Endothelial cell of umbilical vein (primary cell): ENCODE data around the gene ABHD4. TPM values are rescaled to one million over a fixed set of nuclear protein-coding genes. Genes with fewer than 3 reads are reported as not detected.

Experiments
- BruUV-seq: library from RNA; stranded (reverse); fragments of 400-500 nt; replicated peaks from 2 replicates; lab custom pipeline; 2021; lab: Mats Ljungman, UMichigan
- CTCF ChIA-PET: fragments of 300-600, 350-600 bp; sonication (Branson Sonifier 250); formaldehyde crosslinking; loops from one replicate; lab custom pipeline; 2021; ENCODE audit warnings: antibody characterized with exemption, inconsistent platforms; lab: Charles Lee
- POLR2A ChIA-PET: fragments of 300-600, 350-600 bp; sonication (Branson Sonifier 250); formaldehyde crosslinking; loops from one replicate; lab custom pipeline; 2021; ENCODE audit warnings: antibody characterized with exemption, inconsistent platforms; lab: Charles Lee
- DNase-seq: peaks from one replicate; pipeline ENCODE4 v3.0.0-alpha.2; 2011; ENCODE audit warnings: low read depth, low spot score
- FAIRE-seq: peaks from 2 replicates; lab custom pipeline; 2011; peaks lifted over from hg19 to GRCh38; lab: Jason Lieb, UNC
- H2AFZ ChIP-seq: 2 replicates; pipeline ENCODE4 v1.6.0; 2012; ENCODE audit warnings: low read depth, low read length, control low read depth, inconsistent platforms
- H3K27ac ChIP-seq: 2 replicates; pipeline ENCODE4 v1.5.1; 2011; ENCODE audit warnings: low read depth, mild to moderate bottlenecking, control low read depth, low read length, moderate library complexity; ENCODE audit not compliant: insufficient read depth
- H3K27me3 ChIP-seq, 2 experiments: 2 replicates each; pipeline versions ENCODE4 v1.6.0 to v1.6.1; 2011; ENCODE audit warnings: low read length in 2 of 2, mixed read lengths in 1 of 2; ENCODE audit not compliant: control insufficient read depth in 2 of 2, insufficient read depth in 2 of 2
- H3K36me3 ChIP-seq, 2 experiments: 2 replicates in 1 of 2; 3 replicates in 1 of 2; pipeline ENCODE4 v1.5.1; 2011; ENCODE audit warnings: low read length in 2 of 2, mild to moderate bottlenecking in 1 of 2, moderate library complexity in 1 of 2; ENCODE audit not compliant: control insufficient read depth in 2 of 2, insufficient read depth in 2 of 2; ENCODE audit errors: extremely low read depth in 1 of 2
- H3K4me1 ChIP-seq: 3 replicates; pipeline ENCODE4 v1.5.1; 2011; ENCODE audit warnings: mild to moderate bottlenecking, low read length; ENCODE audit not compliant: control insufficient read depth, insufficient read depth; ENCODE audit errors: extremely low read depth
- H3K4me2 ChIP-seq: 2 replicates; pipeline ENCODE4 v1.6.1; 2011; ENCODE audit warnings: low read length, control low read depth, mixed read lengths; ENCODE audit not compliant: insufficient read depth
- H3K4me3 ChIP-seq, 3 experiments: fragments of 200-600 bp in 1 of 3; sonication (generic), shearing (Covaris generic) in 1 of 3; replicated peaks in 1 of 3; 2 replicates each; pipeline ENCODE4 v1.5.1; 2011 to 2016; ENCODE audit warnings: control low read depth in 3 of 3, low read length in 3 of 3, mild to moderate bottlenecking in 2 of 3, inconsistent platforms in 1 of 3, low read depth in 1 of 3, moderate library complexity in 1 of 3; ENCODE audit not compliant: insufficient read depth in 1 of 3
- H3K79me2 ChIP-seq: 2 replicates; pipeline ENCODE4 v1.6.0; 2012; ENCODE audit warnings: low read length, inconsistent platforms; ENCODE audit not compliant: control insufficient read depth, insufficient read depth
- H3K9ac ChIP-seq: replicated peaks from 2 replicates; pipeline ENCODE3; 2011; ENCODE audit warnings: low read length, control low read depth; ENCODE audit not compliant: insufficient read depth; ENCODE audit errors: extremely low read depth
- H3K9me1 ChIP-seq: replicated peaks from 3 replicates; pipeline ENCODE4 v1.6.0; 2011; ENCODE audit warnings: mild to moderate bottlenecking, low read length; ENCODE audit not compliant: control insufficient read depth, insufficient read depth; ENCODE audit errors: extremely low read depth
- H3K9me3 ChIP-seq: replicated peaks from 2 replicates; pipeline ENCODE4 v1.5.1; 2012; ENCODE audit warnings: low read length, inconsistent platforms; ENCODE audit not compliant: control insufficient read depth, insufficient read depth
- H4K20me1 ChIP-seq: replicated peaks from 2 replicates; pipeline ENCODE3; 2011; ENCODE audit warnings: mild to moderate bottlenecking, low read length; ENCODE audit not compliant: control insufficient read depth, insufficient read depth; ENCODE audit errors: extremely low read depth
- CTCF ChIP-seq, 2 donors: IDR thresholded peaks; 1 replicate in 1 of 2; 2 replicates in 1 of 2; pipeline ENCODE4 v1.5.1; 2011; ENCODE audit warnings: low read length in 2 of 2, mild to moderate bottlenecking in 2 of 2, moderate library complexity in 2 of 2, control low read depth in 1 of 2, inconsistent platforms in 1 of 2, low read depth in 1 of 2; ENCODE audit not compliant: insufficient read depth in 1 of 2; ENCODE audit errors: extremely low read depth in 1 of 2
- EZH2 ChIP-seq: IDR thresholded peaks from 2 replicates; pipeline ENCODE4 v1.6.1; 2012; ENCODE audit warnings: borderline replicate concordance, low read depth, mild to moderate bottlenecking, moderate library complexity, low read length, inconsistent platforms; ENCODE audit not compliant: severe bottlenecking
- FOS ChIP-seq: IDR thresholded peaks from 2 replicates; pipeline ENCODE4 v1.6.1; 2011; ENCODE audit warnings: mild to moderate bottlenecking, low read length, moderate library complexity, borderline replicate concordance; ENCODE audit not compliant: insufficient read depth
- GATA2 ChIP-seq: IDR thresholded peaks from 2 replicates; pipeline ENCODE4 v1.7.0; 2011; ENCODE audit warnings: low read depth, mild to moderate bottlenecking, moderate library complexity, mixed read lengths, low read length; ENCODE audit not compliant: insufficient read length, insufficient read depth
- JUN ChIP-seq: IDR thresholded peaks from 2 replicates; pipeline ENCODE4 v1.6.1; 2011; ENCODE audit warnings: borderline replicate concordance, low read depth; ENCODE audit not compliant: insufficient read length, insufficient read depth
- MAX ChIP-seq: IDR thresholded peaks from 2 replicates; pipeline ENCODE4 v1.6.1; 2011; ENCODE audit not compliant: insufficient read depth, insufficient read length
- MYC ChIP-seq: IDR thresholded peaks from one replicate; pipeline ENCODE4 v1.6.1; 2011; ENCODE audit warnings: mild to moderate bottlenecking, low read depth, low read length
- POLR2A ChIP-seq: IDR thresholded peaks from 2 replicates; pipeline ENCODE4 v1.6.1; 2012; ENCODE audit warnings: low read depth, mild to moderate bottlenecking, control low read depth, low read length
- POLR2AphosphoS5 ChIP-seq: IDR thresholded peaks from 2 replicates; pipeline ENCODE4 v1.6.1; 2012; ENCODE audit warnings: low read depth, mild to moderate bottlenecking, control low read depth, low read length, moderate library complexity; ENCODE audit not compliant: insufficient read depth
- dilution Hi-C: fragments of 300-500 bp; cut with MboI; formaldehyde crosslinking; loops from one replicate; pipeline ENCODE4 v1.15.0; 2019; ENCODE audit warnings: low sequenced_read_pairs; ENCODE audit not compliant: extremely low pct_ligation_motif_present
- intact Hi-C: fragments of 100-400 bp; cut with micrococcal nuclease; formaldehyde crosslinking; loops from one replicate; pipeline ENCODE4 v1.10.0; 2022
- polyA plus RNA-seq, 4 experiments: library from polyadenylated mRNA; depleted of rRNA in 3 of 4; stranded (reverse) in 3 of 4; unstranded in 1 of 4; fragments of >200 nt; gene quantifications; 2 replicates each; pipeline versions ENCODE4 v1.2.1 to v1.2.3, GENCODE V29; 2011 to 2012; ENCODE audit warnings: missing spikeins in 1 of 4
- total RNA-seq: library from RNA; stranded (reverse); gene quantifications from 2 replicates; pipeline ENCODE4 v1.2.3, GENCODE V29; 2021

ABHD4 gene
- total and polyA plus RNA-seq, 2 donors (not counting 3 experiments of a cell fraction or from before 2014, with no cell fraction given), result 34.8 to 45.5 TPM

GRCh38 chr14:22566845-22567244 is 31.3 kb upstream of the ABHD4 start:
- H2AFZ ChIP-seq, result no peak overlapping the region
- no peak overlapping the region for H3K4me3 ChIP-seq
- no peaks in the 10 kb centered on the region for H3K9me1 ChIP-seq
- H3K9ac ChIP-seq, result no peak overlapping the region
- peak overlapping the region; percentile 40 for H3K4me2 ChIP-seq
- H3K36me3 ChIP-seq, result peaks cover 12 to 19% of the 10 kb centered on the region in 2 experiments
- peaks cover 17% of the 10 kb centered on the region for H3K4me1 ChIP-seq
- POLR2A ChIA-PET, result no interaction called here
- dilution Hi-C loops (no loop called here), intact Hi-C loops (no loop called here)
- H3K27me3 ChIP-seq, result no peaks in the 10 kb centered on the region
- no TSS peak for BruUV-seq
- DNase-seq (peak; percentile 41), FAIRE-seq (peak; percentile 89)
- H3K79me2 ChIP-seq, result peaks cover 39% of the 10 kb centered on the region
- CTCF ChIA-PET, result interaction anchor here (1.0 to 3.1 kb wide), 8 partner anchors 11 to 284 kb away, joined by 3 to 23 read pairs (median 6); partner anchors contain the start of gene DAD1
- H3K9me3 ChIP-seq, result no peaks in the 10 kb centered on the region
- TF ChIP-seq MYC (no peak), POLR2AphosphoS5 (no peak), MAX (no peak), POLR2A (no peak), GATA2 (no peak), FOS (no peak), JUN (no peak), EZH2 (no peak), CTCF (IDR thresholded peaks at IDR 0.05; ENCODE audit: extremely low read depth in 1 of 2, insufficient read depth in 1 of 2, low read depth in 1 of 2, low read length in 2 of 2) (no peak)
- no peak overlapping the region for H3K27ac ChIP-seq
- no peaks in the 10 kb centered on the region for H4K20me1 ChIP-seq
